Naive B cell (primary cell): Measurements from ENCODE around the gene ZNF829. TPM values are rescaled to one million over a fixed set of nuclear protein-coding genes. Genes with fewer than 3 reads are reported as not detected.

Experiments used
- ATAC-seq, 2 donors: fragments of 150-1000 bp; cut with Tn5 transposase; 2 replicates each; pipeline ENCODE4 v1.10.0; 2021; ENCODE audit warnings: low read depth in 2 of 2, mild to moderate bottlenecking in 2 of 2, moderate library complexity in 2 of 2
- DNase-seq: peaks from one replicate; pipeline ENCODE4 v3.0.0; 2022
- H3K27ac Mint-ChIP-seq, 6 donors: one replicate each; pipeline ENCODE4 v1.8.0; 2020 to 2022; ENCODE audit warnings: mild to moderate bottlenecking in 6 of 6, mixed read lengths in 6 of 6, moderate library complexity in 5 of 6, inconsistent platforms in 2 of 6
- H3K27me3 Mint-ChIP-seq, 3 donors: one replicate each; pipeline ENCODE4 v1.8.0; 2021 to 2022; ENCODE audit warnings: mixed read lengths in 3 of 3, mild to moderate bottlenecking in 1 of 3
- H3K36me3 Mint-ChIP-seq, 2 donors: one replicate each; pipeline ENCODE4 v1.8.0; 2020 to 2022; ENCODE audit warnings: mixed read lengths in 2 of 2, inconsistent platforms in 1 of 2, mild to moderate bottlenecking in 1 of 2
- H3K4me1 Mint-ChIP-seq, 3 donors: one replicate each; pipeline ENCODE4 v1.8.0; 2020 to 2022; ENCODE audit warnings: mixed read lengths in 3 of 3, inconsistent platforms in 1 of 3, mild to moderate bottlenecking in 1 of 3, moderate library complexity in 1 of 3
- H3K4me3 Mint-ChIP-seq, 8 donors: one replicate each; pipeline ENCODE4 v1.8.0; 2020 to 2022; ENCODE audit warnings: mild to moderate bottlenecking in 8 of 8, mixed read lengths in 8 of 8, moderate library complexity in 8 of 8, inconsistent platforms in 2 of 8
- H3K9me3 Mint-ChIP-seq, 7 donors: one replicate each; pipeline ENCODE4 v1.8.0; 2020 to 2022; ENCODE audit warnings: mixed read lengths in 7 of 7, mild to moderate bottlenecking in 5 of 7, inconsistent platforms in 2 of 7, moderate library complexity in 1 of 7
- polyA plus RNA-seq, 6 donors: library from polyadenylated mRNA; unstranded; fragments of 300-500 nt; fragmentation: Illumina TruSeq; gene quantifications; one replicate each; pipeline ENCODE4 v1.2.3, GENCODE V29; 2021; ENCODE audit warnings: low read depth in 6 of 6

The ZNF829 gene
- polyA plus RNA-seq, 6 donors from 2014 or later, result 3.4 to 6.9 (median 5.0) TPM

GRCh38 chr19:36851898-36852297 lies 64.2 kb downstream of the ZNF829 start:
- peaks cover 23 to 25% of the 10 kb centered on the region in 2 donors for H3K36me3 Mint-ChIP-seq
- ATAC-seq (no peak), DNase-seq (no peak)
- peak overlapping the region in 1 of 8 donors; percentile 21 for H3K4me3 Mint-ChIP-seq
- H3K4me1 Mint-ChIP-seq, result peaks cover 2 to 8% (median 6%) of the 10 kb centered on the region in 3 donors
- H3K9me3 Mint-ChIP-seq, result peaks cover 3 to 14% (median 10%) of the 10 kb centered on the region in 7 donors
- H3K27ac Mint-ChIP-seq, result no peak overlapping the region
- H3K27me3 Mint-ChIP-seq, result no peaks in the 10 kb centered on the region

DNA sequence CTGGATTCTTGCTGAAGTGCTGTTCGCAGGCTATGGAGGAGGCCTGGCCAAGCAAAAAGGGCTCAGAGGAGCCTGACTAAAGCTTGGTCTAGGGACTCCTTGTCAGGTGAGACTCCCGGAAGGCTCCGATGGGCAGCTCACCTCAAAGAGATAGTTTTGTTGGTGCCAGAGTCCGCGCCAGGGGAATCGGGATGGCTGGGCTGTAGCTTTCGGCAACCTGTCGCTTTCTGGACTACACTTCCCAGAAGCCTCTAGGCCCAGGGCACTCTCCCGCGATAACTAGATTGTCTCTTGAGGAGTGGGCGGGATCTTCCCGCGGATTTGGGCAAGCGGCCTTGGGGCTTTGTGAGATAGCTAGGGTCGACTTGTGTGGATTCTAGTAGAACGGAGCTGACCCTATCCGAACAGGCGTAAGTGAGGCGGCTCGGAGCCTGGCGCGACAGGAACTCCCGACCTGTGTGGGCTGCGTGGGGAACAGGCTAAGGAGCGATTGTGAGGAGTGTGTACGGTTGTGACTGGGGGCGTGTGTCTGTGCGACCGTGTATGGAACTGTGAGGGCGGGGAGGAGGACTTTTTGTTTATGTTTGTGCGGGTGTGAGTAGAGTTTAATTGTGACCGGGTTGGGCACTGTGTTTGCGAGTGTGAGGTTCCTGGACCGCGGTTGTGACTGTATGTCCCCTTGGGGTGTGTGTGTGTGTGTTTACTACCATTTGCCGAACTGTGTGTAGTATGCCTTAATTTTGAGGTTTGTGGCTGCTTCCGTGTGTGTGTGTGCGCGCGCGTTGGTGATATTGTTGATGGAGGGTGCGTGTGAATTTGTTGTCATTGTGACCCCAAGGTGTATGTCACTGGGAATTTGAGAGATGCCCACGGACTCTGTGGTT lies 65.3 kb downstream of the ZNF829 start, which contains the start of gene ZNF345:
Gene ZNF345 (plus strand): TSS at position 318 of the 884 bp plus-strand sequence. CDS start 25,955 bp downstream, outside the sequence.
- H3K36me3 Mint-ChIP-seq, result peaks cover 19 to 20% of the 10 kb centered on the region in 2 donors
- no peak within 1 kb of the TSS for H3K27ac Mint-ChIP-seq
- no peak within 1 kb of the TSS for H3K4me3 Mint-ChIP-seq
- peaks cover 5 to 7% (median 6%) of the 10 kb centered on the region in 3 donors for H3K4me1 Mint-ChIP-seq
- DNase-seq (peak; percentile 84), ATAC-seq (peak; percentile 85 to 86)
- peaks cover 3 to 8% (median 6%) of the 10 kb centered on the region in 7 donors for H3K9me3 Mint-ChIP-seq
- H3K27me3 Mint-ChIP-seq, result no peaks in the 10 kb centered on the region

DNA sequence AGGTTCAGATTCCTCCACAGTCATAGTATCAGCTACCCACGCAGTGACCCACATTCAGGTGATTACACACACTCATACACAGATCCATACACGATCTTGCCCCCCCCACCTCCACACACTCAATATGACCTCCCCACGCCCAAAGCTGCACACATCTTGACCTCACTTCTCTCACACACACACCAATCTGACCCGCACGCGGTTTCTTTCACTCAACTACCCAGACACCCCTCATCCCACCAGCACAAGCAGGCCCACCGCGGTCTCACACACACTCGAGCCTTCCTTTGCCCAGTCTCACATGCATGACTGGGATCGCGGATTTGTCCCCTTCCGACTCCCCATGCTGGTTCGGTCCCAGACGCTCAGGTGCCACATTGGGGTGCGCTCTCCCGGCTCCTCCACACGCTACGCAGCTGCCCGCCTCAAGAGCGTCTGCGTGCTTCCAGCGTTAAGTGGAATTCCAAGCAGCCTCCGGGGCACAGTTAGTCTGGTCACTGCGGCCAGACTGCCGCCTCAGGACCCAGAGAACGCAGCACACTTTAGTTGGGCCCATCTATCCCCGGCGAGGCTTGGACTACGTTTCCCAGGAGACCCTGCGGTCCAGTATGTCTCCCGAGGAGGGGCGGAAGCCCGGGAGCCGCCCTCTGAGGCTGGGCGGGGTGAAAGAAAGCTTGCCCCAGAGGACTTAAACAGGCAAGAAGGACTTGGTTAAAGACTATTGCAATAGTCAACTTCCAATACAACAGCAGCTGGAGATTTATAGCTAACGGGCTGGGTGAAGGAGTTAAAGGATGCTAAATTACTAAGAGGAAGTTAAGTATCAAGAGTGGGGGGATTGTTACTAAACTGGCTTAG lies 66.2 kb downstream of the ZNF829 start:
- peak; percentile 86 to 88 for ATAC-seq
- Mint-ChIP-seq H3K36me3 (peaks cover 18 to 20% of the 10 kb centered on the region in 2 donors), H3K9me3 (peaks cover 0 to 4% (median 3%) of the 10 kb centered on the region in 7 donors), H3K27me3 (no peaks in the 10 kb centered on the region), H3K27ac (no peak overlapping the region), H3K4me1 (peaks cover 4 to 11% (median 6%) of the 10 kb centered on the region in 3 donors), H3K4me3 (no peak overlapping the region)
- peak; percentile 85 for DNase-seq

- no peak for DNase-seq
- Mint-ChIP-seq H3K4me1 (peaks cover 4 to 17% (median 6%) of the 10 kb centered on the region in 3 donors), H3K27ac (peak overlapping the region in 1 of 6 donors; percentile 94), H3K9me3 (peaks cover 0 to 6% (median 3%) of the 10 kb centered on the region in 7 donors), H3K4me3 (peak overlapping the region in 3 of 8 donors; percentile 80 to 87 (median 81)), H3K27me3 (no peaks in the 10 kb centered on the region), H3K36me3 (peaks cover 5 to 15% of the 10 kb centered on the region in 2 donors)
- ATAC-seq, result no peak
These were observed 68.1 kb downstream of the ZNF829 start for GRCh38 chr19:36847968-36848367.

GRCh38 chr19:36838784-36839324 lies 77.2 kb downstream of the ZNF829 start:
- Mint-ChIP-seq H3K36me3 (peaks cover 8 to 25% of the 10 kb centered on the region in 2 donors), H3K4me1 (peaks cover 7 to 12% (median 10%) of the 10 kb centered on the region in 3 donors), H3K27ac (peak overlapping the region in 5 of 6 donors; percentile 27 to 90 (median 59)), H3K9me3 (peaks cover 0 to 26% (median 13%) of the 10 kb centered on the region in 7 donors), H3K4me3 (no peak overlapping the region), H3K27me3 (no peaks in the 10 kb centered on the region)
- no peak for DNase-seq
- no peak for ATAC-seq

Other genes with a start within 250 kb of the ZNF829 start
- gene ZNF461, start 249.5 kb downstream of the ZNF829 start, polyA plus RNA-seq, result 10 to 100 TPM in 2 of 6 donors, 1 to 10 TPM in 4; 2.5 to 13.0 (median 8.6) TPM
- gene ZNF567, start 228.7 kb downstream of the ZNF829 start, polyA plus RNA-seq, result 10 to 100 TPM in 5 of 6 donors, 1 to 10 TPM in 1; 3.3 to 20.0 (median 12.9) TPM
- gene ZNF850, start 143.5 kb downstream of the ZNF829 start, polyA plus RNA-seq, result 1 to 10 TPM in 2 of 6 donors, under 1 TPM in 3, not detected in 1; 0.29 to 1.8 (median 0.63) TPM
- gene ZNF790, start 77.9 kb downstream of the ZNF829 start, polyA plus RNA-seq, result 10 to 100 TPM in 1 of 6 donors, 1 to 10 TPM in 5; 3.1 to 10.9 (median 7.8) TPM
- gene ZNF345, start 65.4 kb downstream of the ZNF829 start, polyA plus RNA-seq, result 10 to 100 TPM in 4 of 6 donors, 1 to 10 TPM in 1, not detected in 1; 8.4 to 13.6 (median 10.9) TPM
- 10 to 100 TPM in 5 of 6 donors, 1 to 10 TPM in 1; 7.3 to 19.1 (median 13.0) TPM for gene ZNF568, start within 50 bp of the ZNF829 start, polyA plus RNA-seq
- gene ZNF420, start 162.1 kb upstream of the ZNF829 start, polyA plus RNA-seq, result 10 to 100 TPM; 19.8 to 39.0 (median 32.1) TPM